Psoas muscle (tissue), 8 donors: ENCODE data around the gene ITCH. TPM values are rescaled to one million over a fixed set of nuclear protein-coding genes. Genes with fewer than 3 reads are reported as not detected.
A peak's percentile ranks its signal among the peaks of the same experiment; 100 is the strongest.

Experiments used
- ATAC-seq, 4 donors: fragments of 200-7000 bp; cut with Tn5 transposase; one replicate each; pipeline ENCODE4 v1.9.1; 2020; ENCODE audit warnings: moderate library complexity in 3 of 4, mild to moderate bottlenecking in 2 of 4
- DNase-seq, 2 donors: peaks; one replicate each; pipeline ENCODE4 v3.0.0-alpha.2; 2020
- H3K27ac ChIP-seq: fragments of 200-600 bp; one replicate; pipeline ENCODE4 v1.8.0; 2022
- H3K27me3 ChIP-seq, 3 donors: fragments of 200-600 bp in 1 of 3; one replicate each; pipeline versions ENCODE4 v1.6.1 to v1.8.0; 2013 to 2022; ENCODE audit warnings: low read length in 2 of 3, mild to moderate bottlenecking in 2 of 3, moderate library complexity in 1 of 3; ENCODE audit not compliant: insufficient read depth in 3 of 3
- H3K36me3 ChIP-seq, 2 donors: fragments of 200-600 bp in 1 of 2; one replicate each; pipeline versions ENCODE4 v1.6.1 to v1.8.0; 2013 to 2022; ENCODE audit warnings: low read depth in 1 of 2, mild to moderate bottlenecking in 1 of 2, moderate library complexity in 1 of 2; ENCODE audit not compliant: insufficient read depth in 1 of 2
- H3K4me1 ChIP-seq: fragments of 200-600 bp; one replicate; pipeline ENCODE4 v1.8.0; 2022
- H3K4me3 ChIP-seq: fragments of 200-600 bp; one replicate; pipeline ENCODE4 v1.8.0; 2022; ENCODE audit warnings: mild to moderate bottlenecking
- H3K9me3 ChIP-seq: fragments of 200-600 bp; one replicate; pipeline ENCODE4 v1.8.0; 2022
- WGBS, 3 donors: extraction: QIAGEN DNeasy Blood & Tissue Kit; methylation state at CpG; one replicate each; pipeline versions ENCODE4 v1.1.6 to v1.1.7; 2013; 5-methylcytosine and 5-hydroxymethylcytosine counted together
- intact Hi-C, 2 donors: fragments of 100-400 bp; cut with DNase I; formaldehyde crosslinking; loops; one replicate each; pipeline versions ENCODE4 v1.11.0 to v1.14.2; 2022
- polyA plus RNA-seq, 3 donors: library from polyadenylated mRNA; stranded (reverse); fragments of 200-250 nt; gene quantifications; one replicate each; pipeline ENCODE4 v1.2.3, GENCODE V29; 2013
- total RNA-seq, 4 donors: library from RNA; stranded (reverse); fragmentation: NEBNext Ultra II Directional in 2 of 4; extraction: Animal tissue kit (Norgen Biotek cat#: 25700) in 2 of 4; gene quantifications; one replicate each; pipeline versions ENCODE4 v1.2.1 to v1.2.4, GENCODE V29; 2021 to 2023
- TF ChIP-seq, protein P1 (sequence below): fragments of 200-600 bp; IDR thresholded peaks from one replicate; pipeline ENCODE4 v1.8.0; 2022; ENCODE audit warnings: antibody characterized with exemption
- donor health status: healthy with polysubstance abuse.
- donor health status: DM: no; HTN: no; CAD: no; lungs with moderate emphysema.
- donor health status: Bipolar disorder and iron deficiency.
- donor health status: healthy.
- donor health status: DM: yes; HTN: yes; CAD: no.
- donor health status: DM: no; HTN: no; CAD: no.
- donor health status: DM: no; HTN: no; CAD: no.
- donor health status: DM: yes; HTN: yes; CAD: no.

ITCH gene
- total and polyA plus RNA-seq, 7 donors, result 10.1 to 50.3 (median 36.9) TPM

DNA sequence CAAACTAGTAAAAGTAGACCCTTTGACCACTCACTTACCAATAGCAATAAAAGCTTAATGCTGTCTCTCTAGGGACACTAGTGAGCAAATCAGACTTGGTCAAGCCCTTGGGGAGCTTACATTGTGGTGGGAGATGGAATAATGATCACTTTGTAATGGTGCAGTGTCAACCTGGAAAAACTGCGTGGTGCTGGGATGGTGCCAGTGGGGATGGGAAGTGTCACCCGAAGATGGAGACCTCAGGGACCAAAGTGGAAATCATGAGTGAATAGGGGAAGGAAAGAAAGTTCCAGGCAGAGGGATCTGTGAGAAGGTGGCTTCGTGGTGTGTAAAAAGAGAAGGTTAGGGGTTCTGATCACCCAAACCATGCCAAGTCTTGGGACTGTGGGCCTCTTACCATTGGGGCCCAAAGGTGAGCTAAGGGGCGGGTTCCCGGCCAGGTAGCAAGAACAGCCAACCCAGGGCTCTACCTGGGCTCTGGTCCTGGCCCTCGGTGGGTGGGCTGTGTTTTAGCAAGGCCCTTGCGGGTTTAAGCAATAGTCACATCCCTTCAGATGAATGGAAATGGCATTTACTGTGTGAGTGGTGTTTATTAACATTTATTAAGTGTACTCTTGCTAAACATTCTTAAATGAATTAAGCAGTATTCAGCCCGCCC is 168.7 kb downstream of the ITCH start:
- Histone ChIP-seq H3K27ac (no peak overlapping the region), H3K4me3 (no peak overlapping the region), H3K36me3 (peaks cover 5 to 84% of the 10 kb centered on the region in 2 donors), H3K4me1 (peaks cover 7% of the 10 kb centered on the region), H3K27me3 (no peaks in the 10 kb centered on the region), H3K9me3 (no peaks in the 10 kb centered on the region)
- DNase-seq (no peak), ATAC-seq (no peak)
- TF ChIP-seq, protein P1, sequence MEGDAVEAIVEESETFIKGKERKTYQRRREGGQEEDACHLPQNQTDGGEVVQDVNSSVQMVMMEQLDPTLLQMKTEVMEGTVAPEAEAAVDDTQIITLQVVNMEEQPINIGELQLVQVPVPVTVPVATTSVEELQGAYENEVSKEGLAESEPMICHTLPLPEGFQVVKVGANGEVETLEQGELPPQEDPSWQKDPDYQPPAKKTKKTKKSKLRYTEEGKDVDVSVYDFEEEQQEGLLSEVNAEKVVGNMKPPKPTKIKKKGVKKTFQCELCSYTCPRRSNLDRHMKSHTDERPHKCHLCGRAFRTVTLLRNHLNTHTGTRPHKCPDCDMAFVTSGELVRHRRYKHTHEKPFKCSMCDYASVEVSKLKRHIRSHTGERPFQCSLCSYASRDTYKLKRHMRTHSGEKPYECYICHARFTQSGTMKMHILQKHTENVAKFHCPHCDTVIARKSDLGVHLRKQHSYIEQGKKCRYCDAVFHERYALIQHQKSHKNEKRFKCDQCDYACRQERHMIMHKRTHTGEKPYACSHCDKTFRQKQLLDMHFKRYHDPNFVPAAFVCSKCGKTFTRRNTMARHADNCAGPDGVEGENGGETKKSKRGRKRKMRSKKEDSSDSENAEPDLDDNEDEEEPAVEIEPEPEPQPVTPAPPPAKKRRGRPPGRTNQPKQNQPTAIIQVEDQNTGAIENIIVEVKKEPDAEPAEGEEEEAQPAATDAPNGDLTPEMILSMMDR, result no peak
- WGBS, 3 donors, result 86 to 91% (median 89%) methylated on average over 8 of the region's 8 CpGs
- intact Hi-C loops, result no loop called here

DNA sequence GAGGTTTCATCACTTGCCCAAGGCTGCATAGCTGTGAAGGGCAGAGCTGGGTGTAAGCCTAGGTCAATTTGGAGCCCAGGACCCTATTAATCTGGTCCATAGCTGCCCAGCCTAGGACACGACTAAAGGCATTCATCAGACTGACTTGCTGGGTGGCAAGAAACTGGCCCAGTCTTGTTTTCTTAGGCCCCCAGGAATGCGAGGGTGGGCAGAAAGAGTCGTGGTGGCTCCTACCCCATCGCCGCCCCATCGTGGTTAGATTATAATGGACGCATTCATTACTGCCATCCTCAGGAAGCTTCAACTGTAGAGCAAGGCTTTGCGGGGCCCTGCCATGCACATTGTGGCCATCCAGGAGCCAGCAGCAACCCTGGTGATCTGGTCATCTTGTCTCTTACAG is 169.2 kb downstream of the ITCH start:
- ATAC-seq (no peak), DNase-seq (no peak)
- Histone ChIP-seq H3K27me3 (no peaks in the 10 kb centered on the region), H3K36me3 (peaks cover 5 to 84% of the 10 kb centered on the region in 2 donors), H3K9me3 (no peaks in the 10 kb centered on the region), H3K4me3 (no peak overlapping the region), H3K4me1 (peaks cover 7% of the 10 kb centered on the region), H3K27ac (no peak overlapping the region)
- TF ChIP-seq, protein P1, result no peak
- 88 to 94% (median 88%) methylated on average over 8 of the region's 8 CpGs for WGBS, 3 donors
- intact Hi-C loops, result no loop called here

DNA sequence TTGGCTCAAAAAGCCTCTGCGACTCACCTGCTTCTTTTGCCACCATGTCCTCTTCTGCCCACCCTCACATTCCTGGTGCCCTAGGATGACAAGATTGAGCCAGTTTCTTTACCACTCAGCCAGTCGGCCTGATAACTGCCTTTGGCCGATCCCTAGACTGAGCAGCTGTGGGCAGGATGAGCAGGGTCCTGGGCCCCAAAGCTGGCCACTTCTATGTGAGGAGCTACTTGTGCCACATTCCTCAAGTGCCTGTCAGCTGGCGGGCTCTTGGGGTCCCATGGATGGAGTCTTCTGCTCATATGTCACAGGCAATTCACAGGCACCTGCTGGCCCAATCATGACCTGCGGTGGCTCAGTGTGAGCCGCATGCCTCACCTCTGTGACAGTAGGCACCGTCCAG is 169.7 kb downstream of the ITCH start:
- intact Hi-C loops, result no loop called here
- Histone ChIP-seq H3K4me1 (peaks cover 7% of the 10 kb centered on the region), H3K36me3 (peaks cover 5 to 84% of the 10 kb centered on the region in 2 donors), H3K27ac (no peak overlapping the region), H3K27me3 (no peaks in the 10 kb centered on the region), H3K4me3 (no peak overlapping the region), H3K9me3 (no peaks in the 10 kb centered on the region)
- no peak for DNase-seq
- 74 to 86% (median 78%) methylated on average over 7 of the region's 7 CpGs for WGBS, 3 donors
- TF ChIP-seq, protein P1, result no peak
- ATAC-seq, result peak in 1 of 4 donors; percentile 10

DNA sequence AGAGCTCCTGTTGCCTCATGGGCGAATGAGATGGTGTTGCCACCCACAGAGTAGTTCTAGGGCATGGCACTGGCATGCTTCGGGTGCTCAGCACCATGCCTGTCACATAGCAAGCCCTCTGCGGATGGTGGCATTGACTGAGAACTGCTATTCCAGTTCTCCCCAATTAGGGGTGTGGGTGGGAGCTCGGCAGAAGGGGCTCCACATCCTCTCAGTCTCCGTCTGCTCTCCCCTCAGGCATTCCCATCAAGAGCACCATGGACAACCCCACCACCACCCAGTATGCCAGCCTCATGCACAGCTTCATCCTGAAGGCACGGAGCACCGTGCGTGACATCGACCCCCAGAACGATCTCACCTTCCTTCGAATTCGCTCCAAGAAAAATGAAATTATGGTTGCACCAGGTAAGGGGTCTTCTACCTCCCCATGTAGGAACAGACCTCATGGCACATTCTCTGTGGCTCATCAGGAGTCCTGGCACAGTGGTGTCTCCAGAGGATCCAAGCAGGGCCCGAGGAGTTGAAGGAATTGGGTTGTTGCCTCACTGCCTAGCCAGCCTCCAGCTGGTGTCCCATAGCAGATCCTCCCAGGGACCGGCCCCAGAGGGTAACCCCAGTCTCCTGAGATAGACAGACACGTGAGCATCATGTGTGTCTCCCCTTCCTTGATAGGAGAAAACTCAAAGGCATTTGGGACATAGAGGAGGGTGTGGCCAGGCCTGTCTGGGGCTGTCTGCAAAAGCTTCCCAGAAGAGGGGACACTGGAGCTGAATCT is 171.5 kb downstream of the ITCH start:
- Histone ChIP-seq H3K27ac (no peak overlapping the region), H3K4me1 (no peaks in the 10 kb centered on the region), H3K36me3 (peaks cover 5 to 75% of the 10 kb centered on the region in 2 donors), H3K9me3 (no peaks in the 10 kb centered on the region), H3K4me3 (no peak overlapping the region), H3K27me3 (no peaks in the 10 kb centered on the region)
- TF ChIP-seq, protein P1, result no peak
- DNase-seq (no peak), ATAC-seq (no peak)
- WGBS, 3 donors, result 87 to 92% (median 89%) methylated on average over 15 of the region's 15 CpGs
- intact Hi-C loops, result loop anchor here in 1 of 2 donors (5.0 kb wide), 1 partner anchor 173 kb away; no protein-coding TSS in a partner anchor
